ENCODE measurements around the gene CDCA4. TPM values are rescaled to one million over a fixed set of nuclear protein-coding genes. Genes with fewer than 3 reads are reported as not detected.

Gene CDCA4
- total RNA-seq, 1 experiment from 2014 or later: 57.7 TPM

GRCh38 chr14:104968153-104968527, 52.7 kb downstream of the CDCA4 start:
- Mint-ChIP-seq H3K27me3 (ENCODE audit: low read depth) (peaks cover 22% of the 10 kb centered on the region), H3K4me3 (peak overlapping the region; percentile 22 to 68; a peak in 2 of 5 replicates), H3K36me3 (ENCODE audit: insufficient read depth in 1 of 3, low read depth in 3 of 3) (no peaks in the 10 kb centered on the region), H3K9me3 (no peaks in the 10 kb centered on the region), H3K27ac (no peak overlapping the region), H3K4me1 (peaks cover 11 to 21% of the 10 kb centered on the region in 2 experiments)
- H3K4me2 ChIP-seq (ENCODE audit: insufficient read depth, insufficient read length, low read length): peak overlapping the region; percentile 58
- H3K9ac ChIP-seq (ENCODE audit: extremely low read depth, insufficient read length, low read length): no peak overlapping the region
- H3T11ph ChIP-seq (ENCODE audit: low read length): no peak overlapping the region
- H3K27me3 ChIP-seq (ENCODE audit: insufficient read depth, low read length): no peaks in the 10 kb centered on the region; the same call in 1 of the 2 replicates
- no peaks in the 10 kb centered on the region for H3K79me1 ChIP-seq (ENCODE audit: insufficient read depth, low read depth, low read length, poor library complexity, severe bottlenecking)
- no peak overlapping the region for H3K56ac ChIP-seq (ENCODE audit: insufficient read length, low read depth, low read length)
- no peak overlapping the region for H3K23ac ChIP-seq (ENCODE audit: insufficient read length, low read depth, low read length)
- H4K20me1 ChIP-seq (ENCODE audit: control insufficient read depth, insufficient read depth, insufficient read length): no peaks in the 10 kb centered on the region
- H2BK12ac ChIP-seq (ENCODE audit: insufficient read length, low read depth, low read length): no peak overlapping the region
- H4K5ac ChIP-seq (ENCODE audit: insufficient read length, low read depth, low read length): no peak overlapping the region
- no peak overlapping the region for H4K8ac ChIP-seq (replicated peaks; ENCODE audit: insufficient read length, low read depth, low read length)
- no CpG with 5 or more reads among the region's 12 CpGs for WGBS (ENCODE audit: extremely low coverage, insufficient read length, low lambda C conversion rate)
- H2BK20ac ChIP-seq (ENCODE audit: low read depth, low read length, poor library complexity, severe bottlenecking): no peak overlapping the region
- no peak overlapping the region; the same call in 1 of the 2 replicates for H3K14ac ChIP-seq (ENCODE audit: insufficient read depth, low read length)
- H2BK15ac ChIP-seq (ENCODE audit: low read depth, low read length): no peak overlapping the region
- H2BK5ac ChIP-seq (ENCODE audit: insufficient read length, low read length): no peak overlapping the region
- H4K91ac ChIP-seq (ENCODE audit: insufficient read length, low read depth, low read length): no peak overlapping the region
- H3K9me3 ChIP-seq (ENCODE audit: control insufficient read depth, low read depth, low read length): no peaks in the 10 kb centered on the region
- no peak overlapping the region for H3K4ac ChIP-seq (ENCODE audit: low read depth, low read length)
- no peaks in the 10 kb centered on the region for H3K79me2 ChIP-seq (ENCODE audit: insufficient read depth, low read length)
- H2AK5ac ChIP-seq (ENCODE audit: insufficient read length, low read length): no peak overlapping the region
- TF ChIP-seq CTCF (conservative IDR thresholded peaks at IDR 0.05): no peak
- H2AFZ ChIP-seq (ENCODE audit: low read length): no peak overlapping the region
- H3K4me1 ChIP-seq (ENCODE audit: insufficient read depth, low read length): peaks cover 3% of the 10 kb centered on the region; the same call in 1 of the 2 replicates
- no peak overlapping the region for H2BK120ac ChIP-seq (ENCODE audit: low read depth, low read length, poor library complexity, severe bottlenecking)
- H3K23me2 ChIP-seq (ENCODE audit: insufficient read length, low read depth, low read length, poor library complexity, severe bottlenecking): peaks cover 6% of the 10 kb centered on the region
- peak; percentile 69 for DNase-seq
- no peak overlapping the region for H3K27ac ChIP-seq (ENCODE audit: insufficient read length, low read depth, low read length)
- H3K18ac ChIP-seq (ENCODE audit: insufficient read length, low read depth, low read length): no peak overlapping the region
